Natural killer cell (primary cell): ENCODE data around the gene SLFNL1. TPM values are rescaled to one million over a fixed set of nuclear protein-coding genes. Genes with fewer than 3 reads are reported as not detected.
A peak's percentile ranks its signal among the peaks of the same experiment; 100 is the strongest.

Source experiments
- ATAC-seq, 3 donors: fragments of 150-1000 bp in 2 of 3; fragments of 200-7000 bp in 1 of 3; cut with Tn5 transposase; 1 replicate in 1 of 3; 2 replicates in 2 of 3; pipeline ENCODE4 v1.10.0; 2021; ENCODE audit warnings: mild to moderate bottlenecking in 2 of 3, moderate library complexity in 2 of 3
- DNase-seq, 2 donors: peaks; one replicate each; pipeline versions ENCODE4 v3.0.0 to v3.0.0-alpha.2; 2013 to 2021; ENCODE audit warnings: mixed read lengths in 1 of 2
- H3K27ac ChIP-seq: one replicate; pipeline ENCODE4 v1.5.1; 2013; ENCODE audit warnings: mild to moderate bottlenecking, low read length
- H3K27me3 ChIP-seq: one replicate; pipeline ENCODE4 v1.6.1; 2013; ENCODE audit warnings: low read length; ENCODE audit not compliant: control insufficient read depth, insufficient read depth
- H3K36me3 ChIP-seq: one replicate; pipeline ENCODE4 v1.6.1; 2013; ENCODE audit warnings: low read length; ENCODE audit not compliant: control insufficient read depth, insufficient read depth
- H3K4me1 ChIP-seq: one replicate; pipeline ENCODE4 v1.6.1; 2013; ENCODE audit warnings: low read length; ENCODE audit not compliant: control insufficient read depth, insufficient read depth
- H3K4me3 ChIP-seq: one replicate; pipeline ENCODE4 v1.5.1; 2013; ENCODE audit warnings: low read length
- H3K9me3 ChIP-seq: one replicate; pipeline ENCODE4 v1.6.1; 2013; ENCODE audit warnings: low read length; ENCODE audit not compliant: control insufficient read depth, insufficient read depth
- H3K27ac Mint-ChIP-seq, 2 donors: one replicate each; pipeline ENCODE4 v1.8.0; 2022; ENCODE audit warnings: mild to moderate bottlenecking in 2 of 2, mixed read lengths in 2 of 2, moderate library complexity in 1 of 2
- H3K27me3 Mint-ChIP-seq, 2 donors: one replicate each; pipeline ENCODE4 v1.8.0; 2022; ENCODE audit warnings: low read depth in 2 of 2, mixed read lengths in 2 of 2
- H3K36me3 Mint-ChIP-seq: one replicate; pipeline ENCODE4 v1.8.0; 2022; ENCODE audit warnings: mixed read lengths
- H3K4me1 Mint-ChIP-seq, 2 donors: one replicate each; pipeline ENCODE4 v1.8.0; 2022; ENCODE audit warnings: mixed read lengths in 2 of 2
- H3K4me3 Mint-ChIP-seq: one replicate; pipeline ENCODE4 v1.8.0; 2022; ENCODE audit warnings: mild to moderate bottlenecking, moderate library complexity, mixed read lengths
- H3K9me3 Mint-ChIP-seq, 2 donors: one replicate each; pipeline ENCODE4 v1.8.0; 2022; ENCODE audit warnings: mixed read lengths in 2 of 2
- WGBS: methylation state at CpG from one replicate; pipeline ENCODE4 v1.1.7; 2013; ENCODE audit warnings: missing lambda C conversion rate; ENCODE audit not compliant: insufficient coverage; 5-methylcytosine and 5-hydroxymethylcytosine counted together
- intact Hi-C: fragments of 100-400 bp; cut with micrococcal nuclease; formaldehyde crosslinking; loops from one replicate; pipeline ENCODE4 v1.14.2; 2022
- total RNA-seq, 4 donors: library from RNA; stranded (reverse); fragments of 120-200 nt in 1 of 4; gene quantifications; one replicate each; pipeline versions ENCODE4 v1.2.3 to v1.2.4, GENCODE V29; 2013 to 2022
- TF ChIP-seq, protein P1 (sequence below): fragments of 200-600 bp; IDR thresholded peaks from one replicate; pipeline ENCODE4 v1.8.0; 2022; ENCODE audit warnings: antibody characterized with exemption

SLFNL1 gene
- total RNA-seq, 3 donors from 2014 or later (not counting 1 experiment from before 2014, with no cell fraction given): 0.09 to 0.18 (median 0.09) TPM

DNA sequence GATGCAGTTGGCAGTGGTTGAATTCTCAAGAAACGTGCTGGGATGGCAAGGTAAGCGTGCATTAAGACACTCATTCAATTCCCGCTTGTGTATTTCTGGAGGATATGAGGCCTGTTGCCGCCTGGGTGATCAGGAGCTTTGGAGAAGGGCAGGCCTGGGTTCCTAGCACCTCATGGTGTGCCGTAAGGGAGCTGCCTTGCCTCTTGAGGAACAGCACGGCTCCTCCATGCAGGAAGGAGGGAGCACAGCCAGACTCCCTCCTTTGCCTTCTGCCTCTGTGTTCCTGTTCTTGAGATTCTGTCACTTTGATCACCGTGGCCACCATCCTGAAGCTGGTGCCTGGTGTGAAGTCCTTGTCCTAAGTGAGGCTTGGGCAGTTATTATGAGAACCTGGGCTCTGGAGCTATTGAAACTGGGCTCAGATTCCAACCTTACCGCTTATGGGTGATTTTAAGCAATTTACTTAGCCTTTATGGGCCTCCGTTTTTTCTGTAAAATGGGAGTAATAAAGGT is 18.3 kb downstream of the SLFNL1 start:
- Mint-ChIP-seq H3K36me3 (peaks cover 23% of the 10 kb centered on the region), H3K4me3 (no peak overlapping the region), H3K4me1 (peaks cover 19 to 22% of the 10 kb centered on the region in 2 donors), H3K27ac (peak overlapping the region; percentile 65 to 70), H3K27me3 (no peaks in the 10 kb centered on the region), H3K9me3 (no peaks in the 10 kb centered on the region)
- intact Hi-C loops: loop anchor here (1.0 kb wide), 1 partner anchor 23 kb away; no protein-coding TSS in a partner anchor
- Histone ChIP-seq H3K9me3 (no peaks in the 10 kb centered on the region), H3K36me3 (peaks cover 63% of the 10 kb centered on the region), H3K27ac (peak overlapping the region; percentile 4), H3K4me1 (peaks cover 12% of the 10 kb centered on the region), H3K27me3 (no peaks in the 10 kb centered on the region), H3K4me3 (no peak overlapping the region)
- TF ChIP-seq, protein P1, sequence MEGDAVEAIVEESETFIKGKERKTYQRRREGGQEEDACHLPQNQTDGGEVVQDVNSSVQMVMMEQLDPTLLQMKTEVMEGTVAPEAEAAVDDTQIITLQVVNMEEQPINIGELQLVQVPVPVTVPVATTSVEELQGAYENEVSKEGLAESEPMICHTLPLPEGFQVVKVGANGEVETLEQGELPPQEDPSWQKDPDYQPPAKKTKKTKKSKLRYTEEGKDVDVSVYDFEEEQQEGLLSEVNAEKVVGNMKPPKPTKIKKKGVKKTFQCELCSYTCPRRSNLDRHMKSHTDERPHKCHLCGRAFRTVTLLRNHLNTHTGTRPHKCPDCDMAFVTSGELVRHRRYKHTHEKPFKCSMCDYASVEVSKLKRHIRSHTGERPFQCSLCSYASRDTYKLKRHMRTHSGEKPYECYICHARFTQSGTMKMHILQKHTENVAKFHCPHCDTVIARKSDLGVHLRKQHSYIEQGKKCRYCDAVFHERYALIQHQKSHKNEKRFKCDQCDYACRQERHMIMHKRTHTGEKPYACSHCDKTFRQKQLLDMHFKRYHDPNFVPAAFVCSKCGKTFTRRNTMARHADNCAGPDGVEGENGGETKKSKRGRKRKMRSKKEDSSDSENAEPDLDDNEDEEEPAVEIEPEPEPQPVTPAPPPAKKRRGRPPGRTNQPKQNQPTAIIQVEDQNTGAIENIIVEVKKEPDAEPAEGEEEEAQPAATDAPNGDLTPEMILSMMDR: no peak
- DNase-seq (no peak), ATAC-seq (no peak)
- 86% methylated on average over 9 of the region's 9 CpGs for WGBS

DNA sequence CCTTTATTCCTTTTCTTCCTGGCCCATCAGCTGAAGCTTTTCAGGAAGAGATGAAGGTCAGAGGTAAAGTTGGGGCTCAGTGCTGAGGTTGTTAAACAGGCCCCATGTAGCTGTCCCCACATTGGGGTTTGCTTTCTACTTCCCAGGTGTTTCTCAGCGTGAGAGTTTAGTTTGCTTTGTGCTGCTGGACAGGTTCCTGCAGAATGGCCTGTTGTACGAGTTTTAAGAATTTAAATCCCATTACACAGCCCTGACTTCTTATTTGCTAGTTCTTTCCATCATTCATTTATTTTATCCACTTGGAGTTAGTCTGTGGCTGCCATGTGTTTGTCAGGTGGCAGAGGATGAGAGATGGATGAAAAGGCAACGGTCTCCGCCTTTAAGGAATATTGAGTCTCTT is 22.9 kb downstream of the SLFNL1 start:
- intact Hi-C loops: no loop called here
- H3K4me3 ChIP-seq: no peak overlapping the region
- WGBS: 100% methylated on average over 4 of the region's 4 CpGs
- H3K9me3 Mint-ChIP-seq: no peaks in the 10 kb centered on the region
- DNase-seq (no peak), ATAC-seq (no peak)
- peaks cover 37% of the 10 kb centered on the region for H3K36me3 Mint-ChIP-seq
- H3K36me3 ChIP-seq: peaks cover 65% of the 10 kb centered on the region
- H3K4me3 Mint-ChIP-seq: no peak overlapping the region
- H3K27me3 Mint-ChIP-seq: no peaks in the 10 kb centered on the region
- TF ChIP-seq, protein P1: no peak
- H3K4me1 ChIP-seq: peaks cover 9% of the 10 kb centered on the region
- no peak overlapping the region for H3K27ac ChIP-seq
- no peak overlapping the region for H3K27ac Mint-ChIP-seq
- no peaks in the 10 kb centered on the region for H3K27me3 ChIP-seq
- peaks cover 16 to 18% of the 10 kb centered on the region in 2 donors for H3K4me1 Mint-ChIP-seq
- no peaks in the 10 kb centered on the region for H3K9me3 ChIP-seq

DNA sequence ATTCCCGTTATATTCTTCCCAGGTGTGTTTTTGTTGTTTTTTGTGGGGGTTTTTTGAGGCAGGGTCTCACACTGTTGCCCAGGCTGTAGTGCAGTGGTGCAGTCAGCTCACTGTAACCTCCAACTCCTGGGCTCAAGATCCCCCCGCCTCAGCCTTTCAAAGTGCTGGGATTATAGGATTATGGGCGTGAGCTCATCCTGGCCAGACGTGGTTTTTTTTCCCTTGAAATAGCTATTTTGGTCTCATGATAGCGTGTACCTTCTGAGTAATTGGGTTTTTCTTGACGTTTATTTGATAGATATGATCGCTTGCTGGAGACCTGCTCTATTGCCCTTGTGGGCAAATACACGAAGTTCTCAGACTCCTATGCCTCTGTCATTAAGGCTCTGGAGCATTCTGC is 24.4 kb downstream of the SLFNL1 start:
- Mint-ChIP-seq H3K4me1 (peaks cover 3 to 6% of the 10 kb centered on the region in 2 donors), H3K4me3 (no peak overlapping the region), H3K27me3 (no peaks in the 10 kb centered on the region), H3K36me3 (peaks cover 42% of the 10 kb centered on the region), H3K9me3 (no peaks in the 10 kb centered on the region), H3K27ac (no peak overlapping the region)
- DNase-seq (no peak), ATAC-seq (no peak)
- no peaks in the 10 kb centered on the region for H3K4me1 ChIP-seq
- no peak overlapping the region for H3K27ac ChIP-seq
- 95% methylated on average over 7 of the region's 8 CpGs for WGBS
- no peaks in the 10 kb centered on the region for H3K27me3 ChIP-seq
- H3K36me3 ChIP-seq: peaks cover 67% of the 10 kb centered on the region
- TF ChIP-seq, protein P1: no peak
- intact Hi-C loops: no loop called here
- no peaks in the 10 kb centered on the region for H3K9me3 ChIP-seq
- H3K4me3 ChIP-seq: no peak overlapping the region

DNA sequence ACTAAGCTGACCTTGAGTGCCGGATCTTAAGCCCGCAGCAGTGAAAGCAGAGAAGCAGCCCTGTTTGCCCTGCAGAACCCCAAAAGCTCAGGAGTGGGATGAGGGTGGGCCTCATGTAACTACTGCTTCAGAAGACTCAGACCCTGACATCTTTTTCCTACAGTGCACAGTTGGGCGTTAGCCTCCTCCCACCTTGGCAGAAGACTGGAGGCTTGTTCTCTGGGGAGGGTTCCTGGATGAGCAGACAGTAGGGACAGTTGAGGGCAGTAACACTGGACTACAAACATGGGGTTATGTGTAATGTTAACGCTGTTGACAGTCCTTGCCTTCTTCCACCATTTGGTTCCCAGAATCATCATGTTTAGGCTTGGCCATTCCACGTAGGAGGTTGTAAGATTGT is 32.5 kb downstream of the SLFNL1 start:
- H3K27me3 ChIP-seq: no peaks in the 10 kb centered on the region
- TF ChIP-seq, protein P1: no peak
- no peak overlapping the region for H3K4me3 ChIP-seq
- Mint-ChIP-seq H3K27ac (no peak overlapping the region), H3K4me3 (no peak overlapping the region), H3K36me3 (peaks cover 37% of the 10 kb centered on the region), H3K4me1 (no peaks in the 10 kb centered on the region), H3K9me3 (no peaks in the 10 kb centered on the region), H3K27me3 (no peaks in the 10 kb centered on the region)
- H3K36me3 ChIP-seq: peaks cover 81% of the 10 kb centered on the region
- no peak for ATAC-seq
- no peaks in the 10 kb centered on the region for H3K4me1 ChIP-seq
- WGBS: 100% methylated on average over 4 of the region's 5 CpGs
- H3K9me3 ChIP-seq: no peaks in the 10 kb centered on the region
- DNase-seq: no peak
- intact Hi-C loops: no loop called here
- H3K27ac ChIP-seq: no peak overlapping the region
